Measurements from ENCODE around the gene MS4A2.
A peak's percentile ranks its signal among the peaks of the same experiment; 100 is the strongest.
"Not testable (repeated sequence)": the region's sequence is repeated elsewhere in the genome, so short reads cannot be mapped to it uniquely, and the experiment has no call there.

Gene MS4A2

DNA sequence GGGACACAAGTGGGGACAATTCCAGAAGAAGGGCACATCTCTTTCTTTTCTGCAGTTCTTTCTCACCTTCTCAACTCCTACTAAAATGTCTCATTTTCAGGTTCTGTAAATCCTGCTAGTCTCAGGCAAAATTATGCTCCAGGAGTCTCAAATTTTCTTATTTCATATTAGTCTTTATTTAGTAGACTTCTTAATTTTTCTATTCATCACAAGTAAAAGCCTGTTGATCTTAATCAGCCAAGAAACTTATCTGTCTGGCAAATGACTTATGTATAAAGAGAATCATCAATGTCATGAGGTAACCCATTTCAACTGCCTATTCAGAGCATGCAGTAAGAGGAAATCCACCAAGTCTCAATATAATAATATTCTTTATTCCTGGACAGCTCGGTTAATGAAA is at the start of gene MS4A2:
Gene MS4A2, plus strand, starts transcription at position 301 of the 400 bp plus-strand sequence. CDS start 102 bp downstream, outside the sequence.
- DNase-seq, result no peak

DNA sequence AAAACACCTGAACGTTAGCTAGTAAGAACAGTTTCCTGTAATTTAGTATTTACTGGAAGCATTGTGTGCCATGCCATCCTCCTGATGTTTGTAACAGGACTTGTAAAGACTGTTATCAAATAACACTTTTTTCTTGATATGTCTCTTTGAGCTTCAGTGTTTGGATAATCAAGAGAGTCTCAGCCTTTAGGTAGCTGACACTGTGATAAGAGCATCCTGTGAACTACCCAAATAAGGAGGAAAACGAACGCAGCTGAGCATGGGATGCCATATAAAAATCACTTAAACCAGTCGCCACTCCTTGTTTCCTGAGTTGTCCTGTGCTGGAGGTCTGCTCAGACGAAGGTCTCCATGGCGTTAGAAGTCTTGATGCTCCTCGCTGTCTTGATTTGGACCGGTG is 48.4 kb upstream of the MS4A2 start, which contains the start of gene OOSP2:
Gene OOSP2, plus strand, starts transcription at position 301 of the 400 bp plus-strand sequence. Its CDS starts 51 bp downstream, at position 352.
- DNase-seq, result no peak

DNA sequence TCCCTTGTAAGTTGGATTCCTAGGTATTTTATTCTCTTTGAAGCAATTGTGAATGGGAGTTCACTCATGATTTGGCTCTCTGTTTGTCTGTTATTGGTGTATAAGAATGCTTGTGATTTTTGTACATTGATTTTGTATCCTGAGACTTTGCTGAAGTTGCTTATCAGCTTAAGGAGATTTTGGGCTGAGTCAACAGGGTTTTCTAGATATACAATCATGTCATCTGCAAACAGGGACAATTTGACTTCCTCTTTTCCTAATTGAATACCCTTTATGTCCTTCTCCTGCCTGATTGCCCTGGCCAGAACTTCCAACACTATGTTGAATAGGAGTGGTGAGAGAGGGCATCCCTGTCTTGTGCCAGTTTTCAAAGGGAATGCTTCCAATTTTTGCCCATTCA is 38.0 kb upstream of the MS4A2 start:
- not testable (repeated sequence) for DNase-seq

DNA sequence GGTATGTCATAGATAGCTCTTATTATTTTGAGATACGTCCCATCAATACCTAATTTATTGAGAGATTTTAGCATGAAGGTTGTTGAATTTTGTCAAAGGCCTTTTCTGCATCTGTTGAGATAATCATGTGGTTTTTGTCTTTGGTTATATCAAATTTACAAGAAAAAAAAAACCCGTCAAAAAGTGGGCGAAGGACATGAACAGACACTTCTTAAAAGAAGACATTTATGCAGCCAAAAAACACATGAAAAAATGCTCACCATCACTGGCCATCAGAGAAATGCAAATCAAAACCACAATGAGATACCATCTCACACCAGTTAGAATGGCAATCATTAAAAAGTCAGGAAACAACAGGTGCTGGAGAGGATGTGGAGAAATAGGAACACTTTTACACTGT is 37.6 kb upstream of the MS4A2 start:
- not testable (repeated sequence) for DNase-seq

DNA sequence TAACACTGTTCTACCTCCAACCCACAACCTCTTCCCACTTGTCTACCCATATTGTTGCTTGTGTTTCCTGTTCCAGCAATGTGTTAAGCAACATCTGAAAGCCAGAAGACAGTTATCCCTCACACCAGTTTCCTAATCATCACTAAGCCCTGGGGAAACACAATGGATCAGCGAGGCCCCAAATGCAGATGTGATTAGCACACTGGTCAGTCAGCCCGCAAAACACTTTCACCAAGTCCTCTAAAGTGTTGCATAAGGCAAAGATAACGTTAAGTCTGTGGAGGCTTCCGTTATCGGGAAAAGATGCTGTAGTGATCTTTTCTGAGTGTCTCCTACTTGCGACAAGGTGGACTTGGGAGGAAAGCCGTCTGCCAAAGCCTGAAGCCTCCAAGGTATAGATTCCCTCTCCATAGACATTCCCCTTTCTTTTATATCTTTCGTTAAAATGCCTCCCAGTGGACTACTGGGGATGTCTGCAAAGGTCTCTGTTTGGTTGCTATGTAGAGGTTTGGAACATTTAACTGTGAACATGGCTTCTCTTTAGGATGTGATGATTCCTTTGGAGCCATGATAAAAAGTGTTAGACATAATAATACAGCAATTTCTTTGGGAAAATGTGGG is 32.0 kb upstream of the MS4A2 start, which contains the start of gene MS4A3:
Gene MS4A3, plus strand, starts transcription at position 317 of the 621 bp plus-strand sequence. CDS start 4,496 bp downstream, outside the sequence.
- DNase-seq, result peak; percentile 68

DNA sequence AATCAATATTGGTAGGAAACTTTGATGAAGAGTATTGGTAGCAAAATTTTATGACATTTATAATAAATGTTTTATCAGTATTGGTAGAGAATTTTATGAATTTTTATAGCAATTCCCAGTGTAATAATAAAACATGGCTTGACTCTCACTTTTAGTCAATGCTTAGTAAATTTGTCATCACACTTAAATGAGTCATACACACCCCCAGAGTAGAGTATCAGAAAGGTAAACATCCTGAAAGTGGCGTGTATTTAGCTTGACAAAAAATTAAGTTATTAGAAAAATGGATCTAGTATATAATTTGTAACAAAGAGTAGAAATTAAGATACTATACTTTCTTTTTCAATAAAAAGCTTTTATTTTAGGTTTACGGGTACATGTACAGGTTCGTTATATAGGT is 29.4 kb upstream of the MS4A2 start:
- DNase-seq, result peak; percentile 8

DNA sequence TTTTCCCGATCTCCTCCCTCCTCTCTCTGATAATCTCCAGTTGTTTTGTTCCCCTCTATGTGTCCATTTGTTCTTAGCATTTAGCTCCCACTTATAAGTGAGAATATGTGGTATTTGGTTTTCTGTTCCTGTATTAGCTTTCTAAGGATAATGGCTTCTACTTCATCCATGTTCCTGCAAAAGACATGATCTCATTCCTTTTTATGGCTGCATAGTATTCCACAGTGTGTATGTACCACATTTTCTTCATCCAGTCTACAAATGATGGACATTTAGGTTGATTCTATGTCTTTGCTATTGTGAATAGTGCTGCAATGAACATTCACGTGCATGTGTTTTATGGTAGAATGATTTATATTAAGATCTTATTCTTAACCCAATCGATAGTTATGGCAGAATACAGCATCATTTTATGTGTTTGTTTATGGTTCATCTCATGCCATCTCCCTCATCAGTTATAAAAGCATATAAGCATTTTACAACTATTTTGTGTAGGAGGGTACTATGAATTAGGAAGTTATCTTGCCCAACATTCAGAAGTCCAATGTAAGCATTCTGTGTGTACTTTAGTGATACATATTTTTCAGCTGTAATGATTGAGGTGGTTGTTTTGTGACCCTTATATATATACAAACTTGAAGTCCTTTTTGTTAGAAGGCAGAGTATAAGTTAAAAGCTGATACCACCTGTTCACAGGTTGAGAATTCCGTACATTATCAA is 28.8 kb upstream of the MS4A2 start:
- peak; percentile 53 for DNase-seq

DNA sequence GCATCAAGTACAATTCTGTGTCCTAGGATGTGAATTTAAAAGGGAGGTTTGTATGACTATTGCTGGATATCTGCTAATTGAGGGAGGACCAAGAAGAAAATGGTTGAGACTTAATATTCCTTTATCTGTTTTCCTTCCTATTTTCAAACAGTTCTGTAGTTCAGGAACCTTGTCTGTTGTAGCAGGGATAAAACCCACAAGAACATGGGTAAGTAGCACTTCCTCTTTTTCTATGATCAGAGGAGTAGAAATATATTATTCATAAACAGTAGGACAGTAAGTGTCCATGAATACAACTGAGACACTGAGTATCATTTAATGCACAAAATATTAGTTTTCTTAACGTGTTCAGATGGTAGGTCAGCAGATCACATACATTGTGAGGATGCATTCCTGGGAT is 24.4 kb upstream of the MS4A2 start:
- DNase-seq, result peak; percentile 57

DNA sequence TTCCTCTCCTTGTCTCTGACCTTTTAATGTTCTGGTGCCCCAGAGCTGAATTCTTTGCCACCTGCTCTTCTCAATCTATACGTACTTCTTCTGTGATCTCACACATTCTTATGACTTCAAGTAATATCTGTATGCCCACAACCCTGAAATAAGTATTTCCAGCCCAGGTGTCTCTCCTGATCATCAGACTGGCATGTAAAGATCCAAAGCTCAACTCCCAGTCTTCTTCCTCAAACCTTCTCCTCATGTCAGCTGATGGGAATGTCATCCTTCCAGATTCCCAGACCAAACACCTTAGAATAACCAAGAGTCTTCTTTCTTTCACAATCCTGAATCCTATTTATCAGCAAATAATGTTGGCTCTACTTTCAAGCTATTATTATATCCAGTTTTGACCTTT is 22.7 kb upstream of the MS4A2 start:
- no peak for DNase-seq

DNA sequence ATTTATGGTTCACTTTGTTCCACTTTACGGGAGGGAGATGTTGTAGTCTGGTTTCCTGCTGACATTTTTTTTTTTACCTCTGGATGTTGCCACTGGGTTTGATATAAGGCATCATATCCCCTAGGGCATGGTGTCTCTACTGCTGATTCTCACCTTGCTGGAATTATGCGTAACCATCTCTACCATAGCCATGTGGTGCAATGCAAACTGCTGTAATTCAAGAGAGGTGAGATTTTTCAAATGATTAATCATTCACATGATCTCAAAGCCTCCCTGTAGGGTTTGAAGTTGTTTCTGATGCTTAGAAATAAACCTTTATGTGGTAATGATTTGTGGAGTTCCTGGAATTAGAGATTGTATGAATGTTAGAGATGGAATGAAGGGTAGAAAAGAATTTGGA is 19.0 kb upstream of the MS4A2 start:
- DNase-seq, result no peak

DNA sequence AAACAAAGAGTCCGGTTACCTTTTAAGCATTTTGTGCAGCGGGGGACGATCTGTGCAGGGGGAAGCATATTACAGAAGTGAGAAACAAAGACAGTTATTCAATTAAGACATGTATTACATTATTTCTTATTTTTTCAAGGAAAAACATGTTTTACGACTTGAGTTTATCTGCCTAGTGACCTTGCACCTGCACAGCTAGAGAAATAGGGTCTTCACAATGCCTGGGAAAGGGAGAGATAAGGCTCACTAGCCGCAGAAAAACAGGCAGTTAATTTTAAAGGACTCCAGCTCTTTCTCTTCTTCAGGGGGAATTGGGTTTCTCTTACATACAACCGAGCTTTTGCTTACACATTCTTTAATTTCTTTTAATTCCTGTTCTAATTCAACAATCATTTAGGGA is 16.8 kb upstream of the MS4A2 start:
- DNase-seq, result not testable (repeated sequence)

DNA sequence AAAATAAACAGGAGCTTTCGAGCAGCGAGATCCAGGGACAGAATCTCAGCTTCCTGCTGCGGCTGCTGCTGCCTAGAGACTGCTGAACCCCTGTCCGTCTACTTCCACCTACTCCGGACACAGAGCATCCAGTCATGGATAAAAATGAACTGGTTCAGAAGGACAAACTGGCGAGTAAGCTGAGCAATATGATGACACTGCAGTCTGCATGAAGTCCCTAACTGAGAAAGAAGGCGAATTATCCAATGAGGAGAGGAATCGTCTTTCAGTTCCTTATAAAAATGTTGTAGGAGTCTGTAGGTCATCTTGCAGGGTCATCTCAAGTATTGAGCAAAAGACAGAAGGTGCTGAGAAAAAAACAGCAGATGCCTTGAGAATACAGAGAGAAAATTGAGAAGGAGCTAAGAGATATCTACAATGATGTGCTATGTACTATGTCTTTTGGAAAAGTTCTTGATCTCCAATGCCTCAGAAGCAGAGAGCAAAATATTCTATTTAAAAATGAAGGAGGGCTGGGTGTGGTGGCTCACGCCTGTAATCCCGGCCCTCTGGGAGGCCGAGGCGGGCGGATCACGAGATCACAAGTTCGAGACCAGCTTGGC is 11.1 kb upstream of the MS4A2 start:
- DNase-seq, result peak; percentile 67

DNA sequence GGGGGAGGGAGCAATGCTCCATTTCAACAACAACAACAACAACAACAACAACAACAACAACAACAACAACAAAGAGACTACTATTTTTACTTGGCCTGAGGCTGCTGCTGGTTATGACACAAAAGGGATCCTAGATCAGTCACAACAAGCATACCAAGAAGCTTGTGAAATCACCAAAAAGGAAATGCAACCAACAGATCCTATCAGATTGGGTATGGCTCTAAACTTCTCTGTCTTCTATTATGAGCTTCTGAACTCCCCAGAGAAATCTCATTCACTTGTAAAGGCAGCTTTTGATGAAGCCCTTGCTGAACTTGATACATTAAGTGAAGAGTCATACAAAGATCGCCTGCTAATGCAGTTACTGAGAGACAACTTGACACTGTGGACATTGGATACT is 10.5 kb upstream of the MS4A2 start:
- DNase-seq, result peak; percentile 57

DNA sequence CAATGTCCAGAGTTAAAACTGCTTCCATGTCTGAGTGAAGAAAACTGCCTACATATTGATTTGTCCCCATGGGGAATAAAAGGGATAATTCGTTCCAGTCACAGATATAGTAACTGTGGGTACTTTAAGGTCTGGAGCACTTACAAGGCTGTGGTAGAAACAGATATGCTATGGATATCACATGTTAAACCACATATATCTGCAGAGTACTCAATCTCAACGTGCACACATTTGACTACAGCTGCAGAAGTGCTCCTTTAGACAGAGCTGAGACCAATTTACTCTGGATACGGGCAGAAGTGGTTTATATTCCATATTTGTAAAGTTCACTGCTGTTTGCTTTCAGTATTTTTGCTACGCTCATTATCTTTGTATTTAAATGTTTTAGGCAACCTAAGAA is 9.7 kb upstream of the MS4A2 start:
- DNase-seq, result no peak

DNA sequence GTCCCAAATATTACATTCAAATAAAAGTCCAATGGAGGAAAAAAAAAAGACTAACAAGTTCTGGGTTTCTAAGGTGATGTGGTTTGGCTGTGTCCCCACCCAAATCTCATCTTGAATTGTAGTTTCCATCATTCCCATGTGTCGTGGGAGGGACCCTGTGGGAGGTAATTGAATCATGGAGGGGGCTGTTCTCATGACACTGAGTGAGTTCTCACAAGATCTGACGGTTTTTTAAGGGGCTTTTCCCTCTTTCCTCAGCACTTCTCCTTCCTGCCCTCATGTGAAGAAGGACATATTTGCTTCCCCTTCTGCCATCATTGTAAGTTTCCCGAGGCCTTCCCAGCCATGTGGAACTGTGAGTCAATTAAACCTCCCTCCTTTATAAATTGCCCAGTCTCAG is 7.9 kb upstream of the MS4A2 start:
- peak; percentile 35 for DNase-seq

DNA sequence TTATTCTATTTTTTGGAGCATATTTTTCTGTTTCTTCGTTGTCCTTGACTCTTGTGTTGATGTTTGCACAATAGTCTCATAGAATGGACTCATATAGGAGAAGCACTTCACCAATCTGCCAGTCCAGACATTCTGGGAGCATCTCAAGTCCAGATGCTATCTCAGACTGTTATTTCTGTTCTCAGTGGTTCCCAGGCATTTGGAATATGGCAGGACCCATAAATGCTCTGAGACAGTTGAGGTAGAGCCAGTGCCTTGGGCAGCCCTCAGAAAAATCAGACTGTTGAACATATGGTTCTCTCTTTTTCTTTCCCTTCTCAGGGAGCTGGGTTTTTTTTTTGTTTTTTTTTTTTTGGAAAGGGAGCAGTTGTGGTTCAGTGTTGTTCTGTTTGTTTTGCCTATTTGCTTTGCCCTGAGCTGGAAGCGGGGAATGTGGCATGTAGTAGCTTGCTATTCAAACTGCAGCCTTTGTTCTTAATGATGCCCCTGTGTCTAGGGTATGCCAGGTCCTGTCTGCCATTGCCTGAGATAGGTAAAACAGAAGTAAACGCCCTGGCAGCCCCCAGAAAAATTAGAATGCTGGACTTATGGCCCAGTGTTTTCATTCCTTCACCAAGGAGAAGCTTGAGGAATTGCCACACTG is 3.7 kb upstream of the MS4A2 start:
- DNase-seq, result no peak

DNA sequence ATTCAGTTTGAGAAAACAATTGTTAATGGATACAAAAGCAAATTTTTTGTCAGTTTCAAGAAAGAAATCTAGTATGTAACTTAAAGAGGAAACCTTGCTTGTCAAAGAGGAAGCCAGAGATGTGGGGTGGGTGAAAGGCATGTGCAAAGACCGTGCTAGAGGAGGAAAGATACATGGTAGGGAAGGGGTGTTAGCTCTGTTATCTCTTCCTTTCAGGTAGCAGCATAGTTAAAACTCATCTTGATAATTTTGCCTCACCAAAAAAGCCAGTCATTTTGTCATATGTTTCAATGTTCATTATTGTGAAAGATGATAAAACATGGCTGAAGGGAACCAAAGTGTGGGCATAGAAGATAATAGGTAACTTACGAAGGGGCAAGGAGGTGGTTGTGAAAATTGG is 2.6 kb upstream of the MS4A2 start:
- DNase-seq, result no peak

DNA sequence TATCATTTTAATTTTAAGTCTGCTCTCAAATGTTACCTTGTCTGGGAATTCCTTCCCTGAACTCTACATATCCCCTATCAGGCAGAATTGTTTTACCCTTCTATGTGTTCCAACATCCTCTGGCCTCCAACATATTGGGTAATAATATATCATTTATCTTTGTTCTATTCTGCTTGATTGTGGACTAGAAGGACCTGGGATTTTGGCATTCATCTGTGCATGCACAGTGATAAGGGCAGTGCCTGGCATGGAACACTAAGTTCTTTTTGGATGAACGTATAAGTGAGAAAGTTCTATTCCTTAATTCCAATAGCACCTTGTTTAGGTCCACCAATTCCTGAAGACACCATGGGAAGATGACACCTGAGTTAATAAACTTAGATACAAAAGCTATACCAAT is 1.2 kb upstream of the MS4A2 start:
- no peak for DNase-seq

DNA sequence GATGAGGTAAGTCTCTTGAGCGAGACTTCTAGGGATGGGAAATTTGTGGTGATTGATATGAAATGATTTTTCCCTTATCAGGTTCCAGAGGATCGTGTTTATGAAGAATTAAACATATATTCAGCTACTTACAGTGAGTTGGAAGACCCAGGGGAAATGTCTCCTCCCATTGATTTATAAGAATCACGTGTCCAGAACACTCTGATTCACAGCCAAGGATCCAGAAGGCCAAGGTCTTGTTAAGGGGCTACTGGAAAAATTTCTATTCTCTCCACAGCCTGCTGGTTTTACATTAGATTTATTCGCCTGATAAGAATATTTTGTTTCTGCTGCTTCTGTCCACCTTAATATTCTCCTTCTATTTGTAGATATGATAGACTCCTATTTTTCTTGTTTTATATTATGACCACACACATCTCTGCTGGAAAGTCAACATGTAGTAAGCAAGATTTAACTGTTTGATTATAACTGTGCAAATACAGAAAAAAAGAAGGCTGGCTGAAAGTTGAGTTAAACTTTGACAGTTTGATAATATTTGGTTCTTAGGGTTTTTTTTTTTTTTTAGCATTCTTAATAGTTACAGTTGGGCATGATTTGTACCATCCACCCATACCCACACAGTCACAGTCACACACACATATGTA is 7.1 kb downstream of the MS4A2 start:
- DNase-seq, result no peak

DNA sequence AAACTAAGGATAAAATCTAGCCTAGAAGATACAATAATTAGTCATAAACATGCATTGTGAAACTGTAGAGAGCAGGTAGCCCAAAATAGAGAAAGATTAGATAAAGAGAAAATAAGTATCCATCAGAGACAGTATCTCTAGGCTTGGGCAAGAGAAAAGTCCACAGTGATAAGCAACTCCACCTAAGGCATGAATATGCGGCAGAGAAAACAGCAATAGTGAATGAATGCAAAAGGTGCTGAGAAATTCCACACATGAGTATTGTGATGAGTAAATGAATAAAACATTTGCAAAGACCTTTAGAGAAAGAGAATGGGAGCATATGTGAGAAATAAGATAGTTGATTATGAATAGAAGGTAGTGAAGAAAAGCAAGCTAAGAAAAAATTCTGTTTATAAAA is 8.7 kb downstream of the MS4A2 start:
- DNase-seq, result no peak

DNA sequence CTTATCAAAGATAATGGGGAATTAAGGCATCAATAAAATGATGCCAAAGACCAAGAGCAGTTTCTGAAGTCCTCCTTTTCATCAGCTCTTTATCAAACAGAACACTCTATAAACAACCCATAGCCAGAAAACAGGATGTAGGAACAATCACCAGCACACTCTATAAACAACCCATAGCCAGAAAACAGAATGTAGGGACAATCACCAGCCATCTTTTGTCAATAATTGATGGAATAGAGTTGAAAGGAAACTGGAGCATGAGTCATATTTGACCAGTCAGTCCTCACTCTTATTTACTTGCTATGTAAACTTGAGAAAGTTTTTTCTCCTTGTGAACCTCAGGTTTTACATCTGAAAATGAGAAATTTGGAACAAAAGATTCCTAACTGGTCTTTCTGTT is 10.0 kb downstream of the MS4A2 start:
- DNase-seq, result no peak

DNA sequence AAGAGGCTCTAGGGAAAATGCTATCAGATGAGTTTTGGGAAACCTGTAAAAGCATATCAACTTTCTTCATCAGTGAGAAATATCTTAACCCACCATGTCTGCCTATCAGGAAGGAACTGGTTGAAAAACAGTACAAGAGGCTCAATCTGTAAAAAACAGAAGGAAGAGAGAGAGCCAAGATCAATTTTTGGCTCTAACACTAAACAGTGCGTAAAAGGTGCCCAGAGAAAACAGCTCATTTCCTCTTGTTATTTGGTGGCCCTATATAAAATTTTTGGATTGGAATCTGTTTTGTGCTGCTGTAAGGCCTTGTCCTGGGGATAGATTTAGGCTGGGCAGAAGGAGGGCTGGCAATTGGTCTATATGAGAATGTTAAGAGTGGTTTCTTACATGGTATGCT is 12.1 kb downstream of the MS4A2 start:
- DNase-seq, result no peak

DNA sequence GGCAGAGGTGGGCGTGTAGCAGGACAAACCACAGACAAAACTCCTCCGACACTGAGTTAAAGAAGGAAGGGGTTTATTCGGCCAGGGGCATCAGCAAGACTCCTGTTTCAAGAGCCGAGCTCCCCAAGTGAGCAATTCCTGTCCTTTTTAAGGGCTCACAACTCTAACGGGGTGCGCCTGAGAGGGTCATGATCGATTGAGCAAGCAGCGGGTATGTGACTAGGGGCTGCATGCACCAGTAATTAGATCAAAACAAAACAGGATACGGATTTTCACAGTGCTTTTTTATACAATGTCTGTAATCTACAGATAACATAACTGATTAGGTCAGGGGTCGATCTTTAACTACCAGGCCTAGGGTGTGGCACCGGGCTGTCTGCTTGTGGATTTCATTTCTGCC is 12.9 kb downstream of the MS4A2 start:
- DNase-seq, result not testable (repeated sequence)

Data from inflammatory macrophage treated with lipopolysaccharide for 4 hours (primary cell).